ENCODE results near the gene MRPL46. TPM values are rescaled to one million over a fixed set of nuclear protein-coding genes. Genes with fewer than 3 reads are reported as not detected.

Gene MRPL46
- total RNA-seq, 2 donors from 2014 or later: 20.4 to 32.0 TPM

GRCh38 chr15:88509964-88510363, 42.8 kb upstream of the MRPL46 start:
- Histone ChIP-seq H3K27ac (no peak overlapping the region), H3K27me3 (replicated peaks; ENCODE audit: insufficient read depth) (no peaks in the 10 kb centered on the region), H3K4me1 (replicated peaks) (no peaks in the 10 kb centered on the region), H3K4me3 (no peak overlapping the region), H3K9me3 (no peaks in the 10 kb centered on the region), H3K36me3 (peaks cover 0 to 4% of the 10 kb centered on the region in 2 donors)
- intact Hi-C loops (cut with DNase I): no loop called here
- TF ChIP-seq POLR2AphosphoS5 (IDR thresholded peaks at IDR 0.05) (no peak), CTCF (IDR thresholded peaks at IDR 0.05) (no peak), POLR2A (IDR thresholded peaks at IDR 0.05) (no peak)
- DNase-seq (ENCODE audit: low spot score): no peak

GRCh38 chr15:88509321-88509720, 42.1 kb upstream of the MRPL46 start:
- no peak overlapping the region for H3K27ac ChIP-seq
- no peaks in the 10 kb centered on the region for H3K4me1 ChIP-seq (replicated peaks)
- TF ChIP-seq POLR2AphosphoS5 (IDR thresholded peaks at IDR 0.05) (no peak), POLR2A (IDR thresholded peaks at IDR 0.05) (no peak), CTCF (IDR thresholded peaks at IDR 0.05) (no peak)
- H3K4me3 ChIP-seq: no peak overlapping the region
- H3K36me3 ChIP-seq: peaks cover 0 to 4% of the 10 kb centered on the region in 2 donors
- H3K27me3 ChIP-seq (replicated peaks; ENCODE audit: insufficient read depth): no peaks in the 10 kb centered on the region
- DNase-seq (ENCODE audit: low spot score): no peak
- no peaks in the 10 kb centered on the region for H3K9me3 ChIP-seq
- intact Hi-C loops (cut with DNase I): no loop called here
- 95% methylated on average over 4 of the region's 4 CpGs for WGBS

GRCh38 chr15:88506628-88507027, 39.4 kb upstream of the MRPL46 start:
- peaks cover 0 to 4% of the 10 kb centered on the region in 2 donors for H3K36me3 ChIP-seq

GRCh38 chr15:88505721-88506120, 38.5 kb upstream of the MRPL46 start:
- 96% methylated on average over 2 of the region's 2 CpGs for WGBS
- Histone ChIP-seq H3K27me3 (replicated peaks; ENCODE audit: insufficient read depth) (no peaks in the 10 kb centered on the region), H3K27ac (no peak overlapping the region), H3K36me3 (peaks cover 0 to 4% of the 10 kb centered on the region in 2 donors), H3K9me3 (no peaks in the 10 kb centered on the region), H3K4me3 (no peak overlapping the region), H3K4me1 (replicated peaks) (no peaks in the 10 kb centered on the region)
- no peak for DNase-seq (ENCODE audit: low spot score)
- TF ChIP-seq POLR2A (IDR thresholded peaks at IDR 0.05) (no peak), POLR2AphosphoS5 (IDR thresholded peaks at IDR 0.05) (no peak)
- intact Hi-C loops (cut with DNase I): no loop called here

More at GRCh38 chr15:88506628-88507027, 39.4 kb upstream of the MRPL46 start:
- no peak for DNase-seq (ENCODE audit: low spot score)
- H3K4me3 ChIP-seq: no peak overlapping the region
- no peak overlapping the region for H3K27ac ChIP-seq
- H3K4me1 ChIP-seq (replicated peaks): no peaks in the 10 kb centered on the region
- TF ChIP-seq POLR2AphosphoS5 (IDR thresholded peaks at IDR 0.05): no peak
- TF ChIP-seq POLR2A (IDR thresholded peaks at IDR 0.05): no peak
- TF ChIP-seq CTCF (IDR thresholded peaks at IDR 0.05): no peak
- H3K27me3 ChIP-seq (replicated peaks; ENCODE audit: insufficient read depth): no peaks in the 10 kb centered on the region
- H3K9me3 ChIP-seq: no peaks in the 10 kb centered on the region
- intact Hi-C loops (cut with DNase I): no loop called here

- 85% methylated on average over 1 of the region's 1 CpG for WGBS
- no peak overlapping the region for H3K27ac ChIP-seq
- no peaks in the 10 kb centered on the region for H3K27me3 ChIP-seq (replicated peaks; ENCODE audit: insufficient read depth)
- TF ChIP-seq CTCF (IDR thresholded peaks at IDR 0.05) (no peak), POLR2AphosphoS5 (IDR thresholded peaks at IDR 0.05) (no peak), POLR2A (IDR thresholded peaks at IDR 0.05) (no peak)
- H3K36me3 ChIP-seq: peaks cover 0 to 4% of the 10 kb centered on the region in 2 donors
- H3K9me3 ChIP-seq: no peaks in the 10 kb centered on the region
- intact Hi-C loops (cut with DNase I): no loop called here
- no peaks in the 10 kb centered on the region for H3K4me1 ChIP-seq (replicated peaks)
- no peak for DNase-seq (ENCODE audit: low spot score)
- H3K4me3 ChIP-seq: no peak overlapping the region
These were observed 37.3 kb upstream of the MRPL46 start for GRCh38 chr15:88504445-88504844.
